IPS-11a (cell line): Measurements from ENCODE around the gene GANAB.
"Not testable (repeated sequence)": the region's sequence is repeated elsewhere in the genome, so short reads cannot be mapped to it uniquely, and the experiment has no call there.

ENCODE experiments used
- H3K4me3 ChIP-seq: one replicate; pipeline ENCODE4 v1.5.1; 2013; ENCODE audit warnings: low read depth, low read length, control low read depth

GANAB gene

GRCh38 chr11:62602141-62603071 is 44.0 kb downstream of the GANAB start:
- H3K4me3 ChIP-seq = peak overlapping the region; percentile 42

- peak within 1 kb of the TSS; percentile 58 for H3K4me3 ChIP-seq
These were observed 44.9 kb downstream of the GANAB start, which contains the start of gene MTA2 for GRCh38 chr11:62601372-62602140. TSS of gene MTA2 (minus strand) at chr11:62601865. CDS start at chr11:62601450, 415 bp downstream.

DNA sequence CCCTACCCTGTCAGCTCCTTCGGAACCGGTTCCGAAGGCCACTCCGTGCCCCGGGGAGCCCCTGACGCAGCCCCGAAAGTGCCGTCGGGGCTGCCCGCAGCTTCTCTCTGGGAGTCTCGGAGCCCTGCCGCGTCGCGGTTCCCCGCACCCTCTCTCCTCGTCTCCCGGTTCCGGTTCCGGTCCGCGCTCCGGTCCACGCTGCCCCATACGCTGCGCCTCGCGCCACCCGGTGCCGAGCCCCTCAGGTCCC is 45.4 kb downstream of the GANAB start:
- peak overlapping the region; percentile 58 for H3K4me3 ChIP-seq

DNA sequence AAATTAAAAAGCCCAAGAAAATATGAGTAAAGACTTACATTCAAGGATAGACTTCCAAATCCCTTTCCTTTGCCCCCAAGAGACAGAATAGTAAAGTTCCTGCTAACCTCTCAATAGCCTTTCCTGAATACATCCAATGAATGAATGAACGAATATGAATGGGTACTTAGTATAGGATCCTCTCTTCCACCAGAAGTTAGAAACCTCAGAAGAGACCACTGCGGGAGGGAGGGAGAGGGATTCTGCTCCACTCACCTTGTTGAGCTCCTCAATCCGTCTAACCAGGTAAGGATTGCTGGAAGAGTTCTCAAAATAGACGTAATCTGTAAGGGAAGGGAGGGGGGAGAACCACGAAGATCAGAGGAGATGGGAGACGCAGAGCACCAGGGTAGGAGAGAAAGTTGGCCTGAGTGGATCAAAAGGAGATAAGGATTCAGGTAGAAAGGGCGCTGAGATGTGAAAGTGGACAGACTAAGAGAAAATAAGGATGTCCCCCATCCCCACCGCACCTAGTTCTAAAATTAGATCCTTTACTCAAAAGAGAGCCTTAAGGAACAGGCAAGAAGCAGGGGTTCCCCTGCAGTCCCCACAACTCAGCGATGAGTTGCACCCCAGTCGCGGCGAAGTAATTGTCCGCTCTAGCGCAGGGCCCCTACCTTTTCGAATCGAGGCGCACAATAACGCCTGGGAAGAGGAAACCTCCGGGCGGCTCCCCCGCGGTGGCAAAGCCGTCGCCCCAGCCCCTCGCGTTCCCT is 45.9 kb downstream of the GANAB start:
- peak overlapping the region; percentile 58 for H3K4me3 ChIP-seq

DNA sequence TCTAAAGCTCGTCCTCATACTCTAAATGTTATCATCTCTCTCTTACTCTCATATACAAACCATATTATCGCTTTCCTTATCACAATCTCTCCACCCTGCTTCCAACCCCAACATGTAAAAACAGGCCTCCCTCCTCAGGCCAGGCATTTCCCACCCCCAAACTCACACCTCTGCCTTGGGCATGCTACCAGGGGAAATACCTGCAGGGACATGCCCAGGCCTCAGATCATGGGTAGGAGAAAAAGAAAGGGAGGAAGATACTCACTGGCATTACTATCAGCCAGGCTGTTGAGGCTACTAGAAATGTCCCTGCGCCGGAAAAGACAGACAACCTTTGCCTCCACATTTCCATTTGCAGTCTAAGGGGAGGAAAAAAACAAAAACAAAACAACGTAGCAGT is 46.5 kb downstream of the GANAB start:
- no peak overlapping the region for H3K4me3 ChIP-seq

DNA sequence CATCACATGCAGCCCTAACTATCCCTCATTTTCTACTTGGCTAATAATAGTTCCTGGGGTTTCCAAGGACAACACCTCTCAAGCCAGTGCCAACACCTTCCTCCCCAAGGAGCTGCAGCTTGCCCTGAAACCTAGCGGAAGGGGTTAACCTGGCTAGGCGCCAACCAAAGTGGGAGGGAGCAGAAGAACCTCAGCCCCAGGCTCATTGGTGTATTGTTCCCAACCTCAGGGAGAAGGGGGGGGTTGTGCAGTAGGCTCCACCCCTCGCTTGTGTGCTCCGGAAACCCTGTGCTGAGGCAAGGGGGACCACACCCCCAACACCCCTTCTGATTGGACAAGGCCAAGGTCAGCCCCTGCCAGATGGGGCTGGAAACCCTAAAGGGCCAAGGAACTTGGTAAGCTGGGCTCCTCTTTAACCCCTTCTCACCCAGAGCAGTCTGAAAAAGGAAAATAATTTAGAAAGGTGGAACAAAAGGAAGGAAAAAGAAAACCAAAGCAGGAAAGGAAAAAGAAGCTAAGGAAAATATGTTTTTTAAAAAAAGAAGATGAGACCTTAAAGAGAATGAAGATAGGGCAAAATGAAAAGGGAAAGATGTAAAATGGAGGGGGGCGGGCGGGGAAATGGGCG is 47.2 kb downstream of the GANAB start:
- H3K4me3 ChIP-seq = no peak overlapping the region

- H3K4me3 ChIP-seq = no peak overlapping the region
These were observed 51.3 kb downstream of the GANAB start for GRCh38 chr11:62595124-62595523.

DNA sequence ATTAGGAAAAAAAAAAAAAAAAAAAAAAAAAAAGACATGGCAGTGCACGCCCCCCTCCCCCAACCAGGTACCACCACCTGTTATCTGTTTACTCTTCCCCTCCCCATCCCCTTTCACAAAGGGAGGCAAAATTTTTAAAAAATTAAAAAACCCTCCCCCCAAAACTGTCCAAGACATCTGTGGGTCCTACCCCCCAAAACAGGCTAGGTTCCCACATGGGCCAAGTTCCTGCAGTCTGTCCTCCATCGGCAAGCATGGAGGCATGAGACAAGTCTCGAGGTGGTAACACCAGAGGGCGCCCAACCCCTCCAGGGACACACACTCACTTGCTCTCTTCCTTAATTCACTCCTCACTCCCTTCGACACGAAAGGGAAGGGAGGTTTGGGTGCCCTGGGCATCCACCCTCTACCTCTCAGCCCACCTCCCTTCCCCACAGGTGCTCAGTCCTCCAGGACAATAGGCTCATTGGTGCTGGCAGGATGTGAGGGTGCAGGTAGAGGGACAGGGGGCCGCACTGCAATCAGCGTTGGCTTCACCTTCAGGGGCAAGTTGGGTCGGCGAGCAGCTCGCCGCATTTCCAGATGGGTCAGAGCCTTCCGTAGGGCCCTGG is 52.9 kb downstream of the GANAB start:
- H3K4me3 ChIP-seq = no peak overlapping the region

- no peak overlapping the region for H3K4me3 ChIP-seq
These were observed 53.4 kb downstream of the GANAB start for GRCh38 chr11:62592989-62593421.

- peak overlapping the region; percentile 55 for H3K4me3 ChIP-seq
These were observed 54.1 kb downstream of the GANAB start for GRCh38 chr11:62592146-62592815.

GRCh38 chr11:62591448-62592145 is 54.8 kb downstream of the GANAB start, which contains the start of gene TUT1:
TSS of gene TUT1 (minus strand) at chr11:62591523. CDS start at chr11:62591485, 38 bp downstream.
- H3K4me3 ChIP-seq = peak within 1 kb of the TSS; percentile 94

GRCh38 chr11:62588966-62589637 is 57.3 kb downstream of the GANAB start:
- H3K4me3 ChIP-seq = no peak overlapping the region

DNA sequence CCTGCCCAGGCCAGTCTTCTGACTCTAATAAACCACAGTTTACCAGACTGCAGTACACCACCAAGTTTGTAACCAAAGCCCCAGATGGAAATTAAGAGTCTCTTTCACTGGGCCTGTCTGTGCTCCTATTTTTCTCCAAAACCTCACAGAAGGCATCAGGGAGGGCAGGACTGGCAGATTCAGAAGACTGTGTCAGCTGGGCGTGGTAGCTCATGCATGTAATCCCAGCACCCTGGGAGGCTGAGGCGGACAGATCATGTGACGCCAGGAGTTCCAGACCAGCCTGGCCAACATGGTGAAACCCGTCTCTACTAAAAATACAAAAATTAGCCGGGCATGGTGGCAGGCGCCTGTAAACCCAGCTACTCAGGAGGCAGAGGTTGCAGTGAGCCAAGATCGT is 61.1 kb downstream of the GANAB start:
- H3K4me3 ChIP-seq = not testable (repeated sequence)

DNA sequence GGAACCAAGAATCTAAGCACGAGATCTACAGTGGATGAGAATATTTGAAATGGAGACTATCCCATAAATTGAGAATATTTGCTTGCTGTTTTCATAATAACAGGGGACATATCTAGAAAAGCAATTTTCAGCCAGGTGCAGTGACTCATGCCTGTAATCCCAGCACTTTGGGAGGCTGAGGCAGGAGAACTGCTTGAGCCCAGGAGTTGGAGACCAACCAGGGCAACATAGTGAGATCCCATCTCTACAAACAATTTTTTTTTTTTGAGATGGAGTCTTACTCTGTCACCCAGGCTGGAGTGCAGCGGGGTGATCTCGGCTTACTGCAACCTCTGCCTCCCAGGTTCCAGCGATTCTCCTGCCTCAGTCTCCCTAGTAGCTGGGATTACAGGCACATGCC is 64.7 kb downstream of the GANAB start:
- not testable (repeated sequence) for H3K4me3 ChIP-seq

GRCh38 chr11:62580959-62581715 is 65.3 kb downstream of the GANAB start:
- no peak overlapping the region for H3K4me3 ChIP-seq

GRCh38 chr11:62579252-62579651 is 67.2 kb downstream of the GANAB start:
- no peak overlapping the region for H3K4me3 ChIP-seq

DNA sequence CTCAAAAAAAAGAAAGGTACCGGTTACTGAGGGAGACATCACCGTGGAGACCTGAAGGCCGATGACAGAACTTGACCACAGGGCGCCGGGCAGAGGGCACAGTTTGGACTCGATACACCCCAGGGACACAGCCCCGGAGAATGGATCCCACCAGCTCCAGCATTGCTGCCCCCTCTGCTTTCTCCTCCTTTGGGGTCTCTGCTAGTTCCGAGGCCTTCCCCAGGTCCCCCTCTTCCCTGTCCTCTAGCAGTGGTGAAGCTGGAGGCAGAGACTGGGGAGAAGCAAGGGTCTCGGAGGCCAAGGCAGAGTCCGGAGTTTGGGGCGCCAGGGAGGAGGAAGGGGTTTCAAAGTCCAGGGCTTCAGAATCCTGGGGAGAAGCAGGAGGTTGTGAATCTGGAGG is 67.9 kb downstream of the GANAB start:
- no peak overlapping the region for H3K4me3 ChIP-seq
